ENCODE measurements around the gene COPS7A. TPM values are rescaled to one million over a fixed set of nuclear protein-coding genes. Genes with fewer than 3 reads are reported as not detected.
A peak's percentile ranks its signal among the peaks of the same experiment; 100 is the strongest.

The COPS7A gene
- 10 to 100 TPM; 20.2 to 27.7 TPM for total RNA-seq

- no peaks in the 10 kb centered on the region for H3K27me3 ChIP-seq
- peak within 1 kb of the TSS; percentile 64 to 91 (median 86) for H3K27ac ChIP-seq
- ATAC-seq = peak; percentile 99
- H3K4me1 ChIP-seq = peaks cover 9% of the 10 kb centered on the region
- WGBS, 2 donors = 0% methylated on average over 35 to 49 of the region's 49 CpGs
- no peaks in the 10 kb centered on the region for H3K9me3 ChIP-seq
- intact Hi-C loops (cut with DNase I) = no loop called here
- DNase-seq = peak; percentile 96 to 98 (median 98)
- H3K4me3 ChIP-seq = peak within 1 kb of the TSS; percentile 10 to 23
- H3K36me3 ChIP-seq (replicated peaks in 1 of 2; ENCODE audit: insufficient read depth in 1 of 2, low read depth in 2 of 2) = peaks cover 0 to 5% of the 10 kb centered on the region in 2 donors
- TF ChIP-seq CTCF (IDR thresholded peaks at IDR 0.05) (peak in 1 of 7 experiments; percentile 23), POLR2A (IDR thresholded peaks at IDR 0.05) (peak; percentile 40 to 83 (median 79))
These were observed at the start of gene COPS7A for GRCh38 chr12:6723607-6724408. COPS7A (plus strand) TSS chr12:6724046; CDS start chr12:6724657, 611 bp downstream.

GRCh38 chr12:6676962-6677361 lies 46.9 kb upstream of the COPS7A start:
- DNase-seq = no peak
- no peaks in the 10 kb centered on the region for H3K4me1 ChIP-seq
- no peak for ATAC-seq
- no peak overlapping the region for H3K27ac ChIP-seq
- no peak for TF ChIP-seq CTCF (IDR thresholded peaks at IDR 0.05)
- TF ChIP-seq POLR2A (IDR thresholded peaks at IDR 0.05) = no peak
- H3K4me3 ChIP-seq = no peak overlapping the region
- intact Hi-C loops (cut with DNase I) = no loop called here
- WGBS, 2 donors = 80 to 89% methylated on average over 5 of the region's 5 CpGs
- peaks cover 25 to 45% of the 10 kb centered on the region in 2 donors for H3K36me3 ChIP-seq (replicated peaks in 1 of 2; ENCODE audit: insufficient read depth in 1 of 2, low read depth in 2 of 2)
- H3K27me3 ChIP-seq = no peaks in the 10 kb centered on the region
- no peaks in the 10 kb centered on the region for H3K9me3 ChIP-seq

GRCh38 chr12:6684609-6685008 lies 39.2 kb upstream of the COPS7A start:
- TF ChIP-seq CTCF (IDR thresholded peaks at IDR 0.05) (peak in 6 of 7 experiments; percentile 21 to 39 (median 34)), POLR2A (IDR thresholded peaks at IDR 0.05) (no peak)
- Histone ChIP-seq H3K4me1 (peaks cover 23% of the 10 kb centered on the region), H3K27me3 (no peaks in the 10 kb centered on the region), H3K27ac (no peak overlapping the region), H3K9me3 (no peaks in the 10 kb centered on the region), H3K4me3 (no peak overlapping the region), H3K36me3 (replicated peaks in 1 of 2; ENCODE audit: insufficient read depth in 1 of 2, low read depth in 2 of 2) (peaks cover 0 to under 1% of the 10 kb centered on the region in 2 donors)
- intact Hi-C loops (cut with DNase I) = no loop called here
- DNase-seq (peak in 2 of 4 donors; percentile 17 to 31), ATAC-seq (no peak)
- WGBS, 2 donors = 61 to 65% methylated on average over 6 of the region's 6 CpGs

- no peaks in the 10 kb centered on the region for H3K27me3 ChIP-seq
- H3K9me3 ChIP-seq = no peaks in the 10 kb centered on the region
- DNase-seq (no peak), ATAC-seq (no peak)
- TF ChIP-seq CTCF (IDR thresholded peaks at IDR 0.05) (no peak), POLR2A (IDR thresholded peaks at IDR 0.05) (no peak)
- H3K4me3 ChIP-seq = no peak overlapping the region
- intact Hi-C loops (cut with DNase I) = no loop called here
- WGBS, 2 donors = 69 to 79% methylated on average over 3 of the region's 3 CpGs
- no peaks in the 10 kb centered on the region for H3K36me3 ChIP-seq (replicated peaks in 1 of 2; ENCODE audit: insufficient read depth in 1 of 2, low read depth in 2 of 2)
- H3K27ac ChIP-seq = no peak overlapping the region
- H3K4me1 ChIP-seq = peaks cover 32% of the 10 kb centered on the region
These were observed 38.0 kb upstream of the COPS7A start for GRCh38 chr12:6685814-6686213.

Data from body of pancreas (tissue), 4 donors.